ENCODE data around the gene PDLIM7.
"Not testable (repeated sequence)": the region's sequence is repeated elsewhere in the genome, so short reads cannot be mapped to it uniquely, and the experiment has no call there.

Gene PDLIM7

DNA sequence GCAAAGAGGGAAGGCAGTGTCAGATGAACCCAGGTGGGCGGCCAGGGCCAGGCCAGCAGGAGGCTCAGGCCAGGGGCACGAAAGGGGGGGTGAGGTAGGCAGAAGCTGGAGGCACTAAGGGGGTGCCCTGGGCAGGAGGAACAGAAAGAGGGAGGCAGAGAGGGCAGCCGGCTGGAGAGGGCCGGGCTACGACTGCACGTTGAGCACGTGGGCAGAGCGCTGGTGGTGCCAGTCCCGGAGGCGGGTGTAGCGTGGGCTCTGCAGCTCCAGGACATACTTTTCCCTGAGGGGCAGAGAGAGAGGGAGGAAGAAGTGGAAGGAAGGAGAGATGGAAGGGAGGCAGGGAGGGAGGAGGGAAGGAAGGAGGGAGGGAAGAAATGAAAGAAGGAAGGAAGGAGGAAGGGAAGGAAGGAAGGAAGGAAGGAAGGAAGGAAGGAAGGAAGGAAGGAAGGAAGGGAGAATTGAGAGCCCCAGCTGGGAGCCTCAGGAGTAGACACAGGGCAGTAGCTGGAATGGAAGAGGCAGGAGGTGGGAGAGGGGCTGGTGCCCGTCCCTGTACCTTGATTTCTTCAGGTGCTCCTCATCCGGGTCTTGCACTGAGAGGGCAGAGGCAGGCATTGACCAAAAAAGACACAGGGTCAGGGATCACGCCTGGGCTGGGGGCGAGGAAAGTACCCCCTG lies 7.0 kb downstream of the PDLIM7 start:
- DNase-seq = no peak

DNA sequence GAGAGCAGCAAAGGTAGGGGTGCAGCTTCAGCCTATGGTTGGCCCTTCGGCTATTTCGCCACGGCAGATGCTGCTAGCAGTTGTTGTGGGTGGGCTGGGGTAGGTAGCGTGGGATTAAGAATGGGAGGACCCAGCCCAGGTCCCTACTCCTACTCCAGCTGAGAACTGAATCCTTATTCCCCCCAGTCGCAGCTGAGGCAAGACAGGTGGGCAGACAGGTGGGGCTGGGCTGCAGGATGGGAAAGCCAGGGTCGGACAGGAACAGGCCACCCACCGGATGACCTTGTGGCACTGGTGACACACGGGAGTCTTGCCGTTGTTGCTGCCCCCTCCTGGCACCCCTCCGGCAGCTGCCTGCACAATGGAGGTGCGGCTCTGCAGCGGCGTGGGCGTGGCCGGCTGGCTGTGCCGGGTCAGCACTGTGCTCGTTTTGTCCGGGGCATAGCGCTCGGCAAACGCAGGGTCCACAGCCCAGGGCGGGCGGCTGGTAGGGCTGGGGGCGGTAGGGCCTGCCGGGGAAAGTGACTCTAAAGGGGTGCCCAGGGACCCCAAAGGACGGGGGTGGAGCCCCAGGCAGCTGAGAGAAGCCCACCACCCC lies 8.2 kb downstream of the PDLIM7 start:
- no peak for DNase-seq

DNA sequence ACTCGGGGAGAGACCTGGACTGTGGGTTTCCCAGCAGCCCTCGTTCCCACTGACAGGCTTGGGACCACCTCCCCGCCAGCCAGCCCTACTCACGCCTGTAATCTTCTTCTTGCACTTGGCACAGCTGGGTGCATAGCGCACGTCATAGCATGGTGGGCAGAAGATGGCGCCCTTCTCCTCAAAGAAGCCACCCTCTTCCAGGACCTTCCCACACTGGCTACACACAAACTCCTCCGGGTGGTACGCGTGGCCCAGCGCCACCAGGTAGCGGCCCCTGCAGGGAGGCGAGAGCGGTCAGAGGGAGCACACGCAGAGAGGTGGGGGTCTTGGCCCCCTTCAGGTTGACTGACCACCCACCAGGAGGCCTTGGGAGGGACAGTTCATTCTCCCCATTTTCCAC lies 9.4 kb downstream of the PDLIM7 start:
- DNase-seq = no peak

DNA sequence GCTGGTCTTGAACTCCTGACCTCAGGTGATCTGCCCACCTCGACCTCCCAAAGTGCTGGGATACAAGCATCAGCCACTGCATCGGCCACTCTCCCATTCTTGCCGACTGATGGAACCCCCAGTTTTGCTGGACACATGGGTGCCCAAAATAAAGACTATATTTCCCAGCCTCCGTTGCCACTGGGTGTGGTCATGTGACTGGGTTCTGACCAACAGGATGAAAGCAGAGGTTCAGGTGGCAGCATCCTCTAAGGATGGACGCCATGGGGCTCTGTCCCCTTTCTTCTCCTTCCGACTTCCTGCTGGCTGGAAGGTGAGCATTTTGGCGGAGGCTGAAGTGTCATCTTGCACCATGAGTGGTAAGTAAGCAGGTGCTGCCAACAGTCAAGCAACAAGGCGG lies 10.3 kb downstream of the PDLIM7 start:
- DNase-seq = no peak

DNA sequence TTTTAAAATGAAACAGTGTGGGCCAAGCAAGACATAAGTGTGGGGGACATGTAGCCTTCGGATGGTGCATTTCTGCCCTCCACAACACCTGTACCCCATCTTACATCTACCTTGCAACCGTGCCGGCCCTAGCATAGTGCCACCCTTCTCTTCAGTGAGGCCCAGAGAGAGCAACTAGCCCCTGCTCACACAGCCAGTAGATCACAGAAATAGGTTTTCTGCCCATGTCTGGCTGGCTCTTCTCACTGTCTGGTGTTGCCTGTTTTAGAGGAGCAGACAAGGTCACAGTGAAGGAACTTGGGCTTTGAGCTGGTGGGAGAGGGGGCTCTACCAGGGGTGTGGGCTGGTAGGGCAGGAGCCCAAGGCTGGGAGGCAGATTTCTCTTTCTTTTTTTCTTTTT lies 11.1 kb downstream of the PDLIM7 start:
- DNase-seq = no peak

DNA sequence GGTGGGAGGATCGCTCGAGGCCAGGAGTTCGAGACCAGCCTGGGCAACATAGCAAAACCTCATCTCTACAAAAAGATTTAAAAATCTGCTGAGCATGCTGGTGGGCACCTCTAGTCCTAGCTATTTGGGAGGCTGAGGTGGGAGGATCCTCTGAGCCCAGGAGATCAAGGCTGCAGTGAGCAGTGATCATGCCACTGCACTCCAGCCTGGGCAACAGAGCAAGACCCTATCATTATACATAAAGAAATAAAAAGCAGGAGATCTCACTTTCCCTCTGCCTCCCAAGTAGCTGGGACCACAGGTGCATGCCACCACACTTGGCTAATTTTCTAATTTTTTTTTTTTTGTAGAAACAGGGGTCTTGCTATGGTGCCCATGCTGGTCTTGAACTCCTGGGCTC lies 11.7 kb downstream of the PDLIM7 start:
- DNase-seq = not testable (repeated sequence)

DNA sequence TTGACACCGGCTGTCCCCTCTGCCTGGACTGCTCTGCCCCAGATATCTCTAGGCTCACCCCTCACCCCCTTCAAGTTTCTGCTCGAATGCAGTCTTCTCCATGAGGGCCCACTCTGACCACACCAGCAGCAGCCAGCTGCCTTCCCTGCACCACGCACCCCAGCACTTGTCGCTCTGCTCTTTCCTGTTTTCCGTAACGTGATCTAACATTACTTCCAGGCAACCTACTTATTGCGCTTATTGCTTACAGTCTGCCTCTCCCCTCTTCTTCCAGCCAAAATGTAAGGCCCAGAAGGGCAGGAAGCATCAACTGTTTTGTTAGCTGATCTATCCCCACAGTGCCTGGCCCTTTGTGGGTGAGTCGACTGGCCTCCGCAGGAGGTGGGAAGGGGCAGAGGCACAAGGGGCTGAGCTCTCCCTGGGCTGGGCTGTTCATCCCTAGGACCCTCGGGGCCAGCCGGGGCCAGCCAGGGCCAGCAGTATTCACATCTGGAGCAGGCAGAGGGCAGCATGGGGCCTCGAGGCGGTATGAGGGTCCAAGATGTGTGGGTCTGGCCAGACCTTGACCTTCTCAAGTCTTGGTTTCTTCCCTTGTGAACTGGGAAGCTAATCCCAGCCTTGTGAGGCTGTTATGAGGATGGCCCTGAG lies 12.4 kb downstream of the PDLIM7 start:
- no peak for DNase-seq

DNA sequence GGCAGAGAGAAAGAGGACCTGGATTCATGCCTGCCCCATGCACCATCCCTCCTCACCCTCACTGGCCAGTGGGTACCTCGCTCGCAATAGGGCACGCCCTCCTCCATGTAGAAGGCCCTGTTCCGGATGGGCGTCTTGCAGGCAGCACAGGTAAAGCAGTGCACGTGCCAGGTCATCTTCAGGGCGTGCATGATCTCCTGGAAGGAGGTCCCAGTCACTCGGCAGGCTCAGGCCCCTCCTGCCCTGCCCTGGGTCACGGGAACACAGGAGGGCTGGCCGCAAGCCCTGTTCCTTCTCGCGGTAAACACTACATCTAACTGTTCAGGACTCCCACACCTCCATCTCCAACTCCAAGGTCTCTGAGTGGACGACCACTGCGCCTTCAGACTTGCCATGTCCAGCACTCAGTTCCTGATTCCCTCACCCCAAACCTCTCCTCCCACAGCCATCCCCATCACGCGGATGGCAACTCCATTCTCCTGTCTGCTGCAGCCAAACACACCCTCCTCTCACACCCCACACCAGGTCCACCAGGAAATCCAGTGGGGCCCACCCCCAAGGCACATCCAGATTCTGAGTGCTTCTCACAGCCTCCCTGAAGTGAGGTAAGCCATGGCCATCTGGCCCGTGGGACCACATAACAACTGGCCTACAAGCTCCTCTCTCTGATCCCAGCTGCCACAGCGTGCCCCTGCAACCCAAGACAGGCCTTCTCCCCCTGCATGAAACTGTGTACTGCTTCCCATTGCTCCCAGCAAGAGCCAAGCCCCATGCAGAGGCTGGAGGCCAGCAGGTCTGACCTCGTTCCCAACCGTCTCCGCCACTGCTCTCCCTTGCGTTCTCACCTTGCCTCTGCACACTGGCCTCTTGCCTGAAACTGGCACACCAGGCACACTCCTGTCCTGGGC lies 13.2 kb downstream of the PDLIM7 start:
- no peak for DNase-seq

DNA sequence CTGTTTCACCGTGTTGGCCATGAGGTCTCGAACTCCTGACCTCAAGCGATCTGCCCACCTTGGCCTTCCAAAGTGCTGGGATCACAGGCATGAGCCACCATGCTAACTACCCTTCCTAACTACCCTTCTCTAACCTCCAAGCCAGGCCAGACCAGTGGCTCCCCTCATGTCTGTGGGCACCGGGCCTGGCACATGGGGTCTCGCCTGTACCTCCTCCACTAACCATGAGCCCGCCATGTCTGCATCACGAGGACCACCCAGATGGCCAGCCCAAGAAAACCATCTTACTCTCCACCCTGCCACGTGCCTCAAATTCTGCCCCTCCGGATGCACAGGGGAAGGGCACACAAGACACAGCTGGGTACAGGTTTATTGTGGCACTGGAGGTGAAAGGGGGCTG lies 14.4 kb downstream of the PDLIM7 start:
- no peak for DNase-seq

DNA sequence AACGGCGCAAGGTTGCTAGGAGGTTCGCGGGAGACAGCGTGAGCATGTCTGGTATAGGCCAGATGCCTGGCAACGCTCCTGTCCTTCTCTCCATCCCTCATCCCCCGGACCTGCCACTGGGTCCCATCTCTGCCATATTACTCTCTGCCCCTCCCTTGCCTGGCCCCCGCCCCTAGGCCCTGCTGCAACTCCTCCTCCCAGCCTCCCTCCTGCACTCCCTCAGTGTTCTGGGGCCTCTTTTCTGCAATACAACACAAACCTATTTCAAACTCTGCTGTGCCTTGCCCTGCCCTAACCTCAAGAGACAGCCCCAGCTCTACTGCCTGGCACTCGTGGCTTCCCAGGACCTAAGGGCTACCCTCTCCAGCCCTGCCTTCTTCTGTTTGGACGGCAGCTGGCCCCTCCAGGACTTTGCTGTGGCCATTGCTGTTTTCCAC lies 15.0 kb downstream of the PDLIM7 start:
- DNase-seq = no peak

DNA sequence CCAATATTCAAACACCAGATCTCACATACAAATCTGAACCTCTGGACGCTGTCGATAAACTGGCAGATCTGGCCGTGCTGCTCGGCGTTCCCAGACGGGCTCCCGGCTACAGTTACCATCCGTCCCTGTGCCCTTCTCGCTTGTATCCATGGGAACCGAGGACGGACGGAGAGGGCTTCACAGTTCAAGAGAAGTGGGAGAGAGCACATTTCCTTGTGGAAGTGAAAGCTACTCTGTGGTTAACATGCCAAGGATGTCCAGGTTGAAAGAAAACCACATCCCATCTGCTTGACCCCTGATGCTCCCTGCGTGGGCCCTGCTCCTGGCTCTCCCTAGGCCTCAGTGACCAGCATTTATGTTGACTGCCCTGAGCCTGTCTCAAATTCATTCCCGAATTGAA lies 17.6 kb downstream of the PDLIM7 start:
- no peak for DNase-seq

DNA sequence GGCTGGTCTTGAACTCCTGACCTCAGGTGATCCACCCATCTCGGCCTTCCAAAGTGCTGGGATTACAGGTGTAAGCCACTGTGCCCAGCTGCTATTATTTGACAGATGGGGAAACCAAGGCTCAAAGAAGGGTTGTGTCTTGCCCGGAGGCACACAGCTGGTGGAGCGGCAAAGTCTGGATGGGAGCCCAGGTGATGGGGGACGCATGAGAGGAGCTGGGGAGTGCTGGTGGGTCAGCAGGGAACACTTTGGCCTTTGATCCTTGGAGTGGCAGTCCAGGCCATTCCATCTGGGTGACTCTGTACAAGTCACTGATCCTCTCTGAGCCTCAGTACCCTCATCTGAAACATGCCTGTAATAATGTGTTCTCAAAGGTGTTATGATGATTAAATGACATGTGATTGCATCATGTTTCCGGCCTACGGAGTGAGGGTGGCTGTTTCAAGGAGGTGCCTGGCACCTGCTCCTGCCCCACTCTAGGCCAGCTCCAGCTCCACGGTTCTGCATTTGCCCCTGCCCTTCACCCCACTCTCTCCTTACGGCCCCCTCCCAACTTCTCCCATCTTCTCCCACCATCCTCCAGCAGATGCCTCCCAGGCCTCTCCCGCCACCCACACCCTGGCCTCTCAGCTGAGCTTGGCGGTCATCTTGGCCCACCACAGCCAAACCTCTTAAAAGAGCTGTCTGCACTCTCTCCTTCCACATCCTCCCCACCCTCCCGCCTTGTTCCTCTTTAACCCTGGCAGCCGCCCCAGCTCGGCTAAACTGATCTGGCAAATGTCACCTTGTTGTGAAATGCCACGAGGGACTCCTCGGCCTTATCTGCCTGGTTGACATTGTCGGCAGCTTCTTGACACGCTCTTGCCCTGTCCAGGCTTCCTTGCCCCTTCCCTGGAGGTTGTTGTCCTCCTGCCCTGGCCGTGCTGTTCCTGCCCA lies 18.4 kb downstream of the PDLIM7 start:
- no peak for DNase-seq

DNA sequence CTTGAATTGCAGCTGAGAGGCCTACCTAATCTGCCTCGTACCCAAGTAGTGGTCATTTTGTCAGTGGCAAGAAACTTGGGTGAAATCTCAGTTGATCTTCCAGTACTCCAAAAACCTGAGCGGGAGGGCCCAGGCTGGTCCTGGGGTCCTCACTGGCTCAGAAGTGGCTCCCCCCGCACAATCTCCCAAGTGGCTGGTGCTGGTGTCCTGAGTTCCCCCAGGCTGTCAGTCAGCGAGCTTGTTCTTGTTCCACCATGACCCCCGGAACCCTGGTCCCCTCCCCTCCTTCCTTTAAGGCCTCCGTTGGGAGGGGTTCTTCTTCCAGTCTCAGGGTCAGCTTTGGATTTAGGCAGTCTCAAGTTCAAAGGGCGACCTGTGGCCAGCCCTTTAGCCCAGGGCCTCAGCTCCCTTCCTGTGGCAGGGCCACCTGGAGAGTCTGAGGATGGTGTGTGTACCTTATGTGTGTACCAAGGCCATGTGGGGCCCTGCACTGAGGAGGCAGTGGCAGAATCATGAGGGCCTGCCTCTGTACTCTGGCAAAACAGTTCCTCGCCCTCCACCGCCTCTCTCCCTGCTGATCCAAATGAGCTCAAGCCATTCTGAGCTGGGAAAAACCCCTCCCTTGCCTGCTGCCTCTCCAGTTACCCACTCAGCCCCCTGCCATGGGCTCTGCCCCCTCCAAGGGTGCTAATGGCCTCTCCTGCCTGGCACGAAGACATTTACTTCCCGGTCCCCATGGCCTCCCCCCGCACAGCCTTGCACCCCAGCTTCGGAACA lies 19.5 kb downstream of the PDLIM7 start:
- DNase-seq = no peak

DNA sequence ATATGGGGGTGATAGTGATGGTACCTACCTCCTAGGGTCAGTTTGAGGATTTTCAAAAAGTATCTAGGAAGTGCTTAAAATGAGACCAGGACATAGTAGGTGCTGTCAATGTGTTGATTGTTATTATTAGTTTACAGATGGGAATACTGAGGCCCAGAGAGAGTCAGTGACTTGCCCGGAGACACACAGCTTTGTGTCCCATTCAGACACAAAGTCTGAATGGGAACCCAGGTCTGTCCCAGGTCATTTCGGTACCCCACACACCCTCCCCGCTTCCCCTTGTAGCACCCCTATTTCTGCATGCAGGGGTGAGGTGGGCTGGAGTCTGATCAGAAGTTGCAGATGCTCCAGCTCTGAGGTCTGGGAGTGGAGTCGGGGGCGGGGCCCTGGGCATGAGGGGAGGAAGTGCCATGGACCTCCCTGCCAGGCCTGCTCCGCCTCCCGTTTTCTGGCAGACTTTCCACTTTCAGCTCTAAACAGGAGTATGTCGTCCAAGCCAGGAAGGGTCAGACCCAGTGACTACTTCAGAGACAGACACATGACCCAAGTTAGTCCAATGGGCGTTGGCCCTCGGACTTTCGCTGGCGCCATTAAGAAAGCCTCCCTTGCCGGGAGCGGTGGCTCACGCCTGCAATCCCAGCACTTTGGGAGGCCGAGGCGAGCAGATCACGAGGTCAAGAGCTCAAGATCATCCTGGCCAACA lies 20.7 kb downstream of the PDLIM7 start:
- DNase-seq = no peak

DNA sequence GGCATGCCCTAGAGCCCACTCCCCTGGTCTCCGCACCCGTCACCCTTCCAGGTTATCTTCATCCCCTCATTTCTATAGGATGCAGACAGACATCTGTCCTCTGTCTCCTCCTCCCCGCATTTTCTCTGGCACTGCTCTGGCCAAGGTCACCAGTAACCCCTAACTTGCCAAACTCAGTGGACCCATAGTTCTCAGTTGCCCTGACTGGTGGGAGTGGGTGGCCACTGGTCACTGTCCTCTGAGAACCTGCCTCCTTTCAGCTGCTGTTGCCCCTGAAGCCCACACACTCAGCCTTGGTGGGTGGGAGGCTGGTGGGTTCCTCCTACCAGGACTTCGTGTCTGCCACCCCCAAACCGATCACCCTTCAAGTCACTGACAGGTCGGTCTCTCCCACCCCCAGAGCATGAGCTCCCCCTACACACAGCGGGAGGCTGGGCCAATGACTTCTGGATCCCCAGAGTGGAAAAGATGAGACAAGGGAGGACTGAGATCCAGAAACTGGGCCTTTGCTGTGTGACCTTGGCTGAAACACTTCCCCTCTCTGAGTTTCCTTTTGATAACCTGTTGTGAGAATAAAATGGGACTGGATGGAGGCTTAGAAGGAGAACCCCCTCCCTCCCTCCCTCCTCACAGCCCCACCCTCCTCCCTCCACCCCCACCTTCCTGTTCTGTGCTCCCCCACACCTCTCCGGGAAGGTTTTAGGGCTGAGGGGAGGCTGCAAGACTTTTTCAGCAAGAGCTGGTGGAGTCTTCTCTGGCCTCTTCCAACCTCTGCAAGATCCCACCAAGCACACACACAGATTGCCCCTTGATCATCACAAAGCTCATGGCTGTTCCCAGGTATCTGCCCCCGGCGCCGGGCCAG lies 21.6 kb downstream of the PDLIM7 start:
- DNase-seq = no peak

DNA sequence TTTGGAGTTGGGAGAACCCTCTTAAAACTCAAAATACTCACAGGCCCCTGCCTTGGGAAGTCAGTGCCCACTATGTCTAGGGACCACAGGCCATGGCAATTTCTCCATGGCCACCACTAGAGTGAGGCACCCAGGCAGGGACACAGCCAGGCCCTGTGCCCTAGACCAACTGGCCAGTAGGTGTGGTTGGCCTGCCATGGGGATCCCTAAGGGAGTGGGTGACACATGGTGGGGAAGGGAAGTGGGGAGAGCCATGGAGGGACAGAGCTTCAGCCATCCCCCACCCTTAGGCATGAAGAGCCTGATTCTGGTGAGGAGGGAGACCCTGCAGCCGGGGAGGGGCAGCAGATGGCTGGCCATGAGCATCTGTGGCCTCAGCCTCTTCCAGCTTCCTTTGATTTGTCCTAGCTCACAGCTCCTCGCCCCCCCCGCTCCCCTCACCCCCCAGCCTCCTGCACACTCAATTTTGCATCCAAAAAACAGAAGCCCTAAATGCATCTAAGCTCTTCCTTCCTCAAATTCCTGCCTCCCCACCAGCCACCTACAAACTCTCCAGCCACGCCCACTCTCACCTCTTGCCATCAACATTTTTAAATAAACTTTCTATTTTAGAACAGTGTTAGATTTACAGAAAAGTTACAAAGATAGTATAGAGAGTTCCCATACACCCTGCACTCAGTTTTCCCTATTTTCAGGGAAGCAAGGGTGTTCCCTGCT lies 22.4 kb downstream of the PDLIM7 start:
- no peak for DNase-seq

DNA sequence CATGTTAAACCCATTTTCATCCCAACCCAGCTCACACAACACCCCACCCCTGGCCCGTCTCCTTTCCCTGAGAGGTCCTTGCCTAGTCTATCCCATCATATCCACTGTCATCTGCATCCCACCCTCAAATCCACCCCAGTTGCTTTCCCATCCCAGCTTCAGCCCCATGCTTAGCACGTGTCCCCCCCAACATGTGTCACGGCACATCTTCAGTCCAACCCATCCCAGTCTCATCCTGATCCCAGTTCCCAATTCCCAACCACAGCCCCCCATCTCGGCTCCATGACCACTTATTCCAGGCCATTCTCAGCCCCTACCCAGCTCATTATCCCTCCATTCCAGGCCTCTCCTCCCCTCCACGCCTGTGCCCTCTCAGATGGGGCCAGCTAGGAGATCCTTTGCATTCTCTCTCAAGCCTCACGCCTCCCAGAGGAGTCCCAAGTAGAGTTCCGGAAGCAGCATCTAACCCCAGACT lies 23.4 kb downstream of the PDLIM7 start:
- no peak for DNase-seq

DNA sequence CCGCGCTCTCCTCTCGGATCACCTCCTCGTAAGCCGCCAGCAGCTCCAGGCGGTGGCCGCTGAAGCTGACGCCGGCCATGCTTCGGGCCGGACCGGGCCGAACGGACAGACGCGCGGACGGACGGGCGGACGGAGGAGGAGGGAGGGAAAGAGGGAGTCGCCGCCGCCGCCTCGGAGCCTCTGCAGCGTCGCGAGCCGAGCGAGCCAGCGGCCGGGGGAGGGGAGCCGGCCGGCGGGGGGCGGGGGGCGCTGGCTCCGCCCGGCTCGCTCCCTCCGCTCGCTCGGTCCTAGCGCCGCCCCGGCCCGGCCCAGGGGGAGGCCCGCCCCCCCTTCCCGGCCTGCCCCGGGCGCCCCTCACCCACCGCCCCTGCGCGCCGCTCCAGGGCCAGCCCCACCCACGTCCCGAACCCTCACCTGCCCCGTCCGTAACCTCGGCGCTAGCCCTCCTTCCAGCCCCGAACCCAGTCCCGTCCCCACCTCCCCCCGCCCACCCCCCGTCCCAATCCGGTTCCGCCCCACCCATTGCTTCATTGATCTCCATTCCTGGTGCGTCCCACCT lies 23.9 kb downstream of the PDLIM7 start, which contains the start of gene DBN1:
DBN1 (minus strand) TSS at position 192 of the 559 bp plus-strand sequence; CDS start at position 79, 113 bp downstream.
- no peak for DNase-seq

All from NCI-H2107 (cell line).